ENCODE results near the gene HK1.

- TF ChIP-seq CTCF (IDR thresholded peaks at IDR 0.05; ENCODE audit: insufficient read depth, low read depth, low read length) = no peak
- TF ChIP-seq EZH2 (IDR thresholded peaks at IDR 0.05; ENCODE audit: insufficient read depth, low read length) = no peak
These were observed 48.4 kb downstream of the HK1 start for GRCh38 chr10:69326692-69327091.

All from astrocyte (in vitro differentiated cells and primary cell).